ENCODE data around the gene SH3BGRL. TPM values are rescaled to one million over a fixed set of nuclear protein-coding genes. Genes with fewer than 3 reads are reported as not detected.

SH3BGRL gene
- total RNA-seq, 4 donors from 2014 or later: 51.5 to 85.5 (median 56.9) TPM

DNA sequence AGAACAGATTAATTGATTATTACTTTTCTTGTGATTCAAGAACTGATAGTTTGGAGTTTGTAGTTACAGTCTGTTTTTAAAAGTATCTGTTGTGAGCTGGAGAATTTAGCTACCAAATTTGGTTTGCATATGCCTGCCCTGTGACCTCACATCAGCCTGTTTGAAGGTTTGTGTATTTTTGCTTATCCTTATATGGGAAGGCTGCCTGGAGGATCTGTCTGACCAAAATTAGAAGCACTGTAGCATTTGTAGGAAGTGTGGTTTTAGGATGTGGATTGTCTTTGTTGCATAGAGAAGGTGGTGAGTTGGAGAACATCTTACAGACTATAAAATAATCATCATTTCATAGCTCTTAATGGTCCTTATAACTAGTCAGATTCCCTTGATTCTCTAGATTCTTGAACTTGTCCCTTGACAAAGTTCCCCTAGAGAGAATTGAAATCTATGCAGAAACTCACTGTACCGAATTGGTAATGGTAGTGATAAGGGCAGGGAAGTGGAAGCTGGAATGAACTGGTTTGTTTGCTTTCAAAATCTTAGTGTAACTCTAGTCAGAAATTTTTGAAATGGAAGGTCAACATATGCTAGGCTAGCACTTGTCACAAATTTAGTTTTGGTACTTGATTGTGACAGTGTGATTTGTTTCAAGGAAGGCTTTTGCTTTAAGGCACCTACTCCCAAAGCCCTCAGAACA lies 57.3 kb downstream of the SH3BGRL start:
- WGBS, 2 donors: 33 to 36% methylated on average over 1 of the region's 1 CpG
- H3K4me3 ChIP-seq (ENCODE audit: low read depth, poor library complexity, severe bottlenecking): no peak overlapping the region
- no peak for DNase-seq (ENCODE audit: low spot score in 2 of 2)
- no peak for TF ChIP-seq POLR2A (IDR thresholded peaks at IDR 0.05)
- TF ChIP-seq CTCF (IDR thresholded peaks at IDR 0.05): no peak
- intact Hi-C loops (cut with DNase I; ENCODE audit: low total_unique reads): no loop called here

GRCh38 chrX:81259714-81260395 lies 58.0 kb downstream of the SH3BGRL start:
- TF ChIP-seq CTCF (IDR thresholded peaks at IDR 0.05): no peak
- TF ChIP-seq POLR2A (IDR thresholded peaks at IDR 0.05): no peak
- intact Hi-C loops (cut with DNase I; ENCODE audit: low total_unique reads): no loop called here
- WGBS, 2 donors: 51 to 59% methylated on average over 3 of the region's 3 CpGs
- no peak overlapping the region for H3K4me3 ChIP-seq (ENCODE audit: low read depth, poor library complexity, severe bottlenecking)
- DNase-seq (ENCODE audit: low spot score in 2 of 2): no peak

- no peak for DNase-seq (ENCODE audit: low spot score in 2 of 2)
- intact Hi-C loops (cut with DNase I; ENCODE audit: low total_unique reads): no loop called here
- H3K4me3 ChIP-seq (ENCODE audit: low read depth, poor library complexity, severe bottlenecking): no peak overlapping the region
- 55 to 65% methylated on average over 2 of the region's 2 CpGs for whole genome bisulfite sequencing, 2 donors
- TF ChIP-seq POLR2A (IDR thresholded peaks at IDR 0.05) (no peak), CTCF (IDR thresholded peaks at IDR 0.05) (no peak)
Observed at GRCh38 chrX:81261576-81261975, 59.7 kb downstream of the SH3BGRL start.

DNA sequence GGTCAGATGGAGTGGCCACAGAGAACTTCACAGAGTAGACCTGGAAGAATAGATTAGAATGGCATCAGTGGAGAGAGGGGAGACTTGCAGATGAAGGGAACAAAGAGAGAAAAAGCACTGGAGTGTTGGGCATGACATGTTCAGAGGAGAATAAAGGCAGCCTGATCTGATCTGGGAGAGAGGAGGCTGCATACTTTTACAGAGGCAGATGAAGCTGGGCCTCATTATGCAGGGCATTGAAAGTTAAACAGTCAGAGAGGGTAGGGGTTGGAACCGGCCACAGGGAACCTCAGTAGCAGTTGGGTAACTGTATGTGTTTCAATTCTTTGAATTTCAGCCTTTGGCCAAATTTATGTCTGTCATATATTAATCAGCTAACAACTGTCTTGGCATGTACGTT lies 61.2 kb downstream of the SH3BGRL start:
- no peak for TF ChIP-seq CTCF (IDR thresholded peaks at IDR 0.05)
- 38 to 51% methylated on average over 2 of the region's 2 CpGs for WGBS, 2 donors
- intact Hi-C loops (cut with DNase I; ENCODE audit: low total_unique reads): no loop called here
- H3K4me3 ChIP-seq (ENCODE audit: low read depth, poor library complexity, severe bottlenecking): no peak overlapping the region
- no peak for DNase-seq (ENCODE audit: low spot score in 2 of 2)

- intact Hi-C loops (cut with DNase I; ENCODE audit: low total_unique reads): loop anchor here (10.0 kb wide), 1 partner anchor 1766 kb away; no protein-coding TSS in a partner anchor
- TF ChIP-seq CTCF (IDR thresholded peaks at IDR 0.05) (no peak), POLR2A (IDR thresholded peaks at IDR 0.05) (no peak)
- 44 to 46% methylated on average over 2 of the region's 2 CpGs for WGBS, 2 donors
- no peak overlapping the region for H3K4me3 ChIP-seq (ENCODE audit: low read depth, poor library complexity, severe bottlenecking)
- DNase-seq (ENCODE audit: low spot score in 2 of 2): no peak
Observed at GRCh38 chrX:81278616-81279015, 76.7 kb downstream of the SH3BGRL start.
